RWPE2 (cell line): ENCODE results near the gene UGT2B11.
A peak's percentile ranks its signal among the peaks of the same experiment; 100 is the strongest.
"Not testable (repeated sequence)": the region's sequence is repeated elsewhere in the genome, so short reads cannot be mapped to it uniquely, and the experiment has no call there.

ENCODE experiments used
- ATAC-seq: fragments of 200-7000 bp; cut with Tn5 transposase; 3 replicates; pipeline ENCODE4 v1.9.1; 2021; ENCODE audit warnings: low read depth
- DNase-seq: peaks from one replicate; pipeline ENCODE4 v3.0.0-alpha.2; 2020; ENCODE audit warnings: low spot score
- H3K27ac ChIP-seq: fragments of 450-650 bp; 2 replicates; pipeline ENCODE4 v1.5.1; 2017; ENCODE audit warnings: mild to moderate bottlenecking; ENCODE audit not compliant: poor library complexity, severe bottlenecking
- H3K27me3 ChIP-seq: fragments of 250-450 bp; sonication (Bioruptor Pico); 2 replicates; pipeline ENCODE4 v1.5.1; 2021; ENCODE audit warnings: mild to moderate bottlenecking, moderate library complexity; ENCODE audit not compliant: insufficient read depth, poor library complexity, severe bottlenecking
- H3K36me3 ChIP-seq: fragments of 250-450 bp; sonication (Bioruptor Pico); 2 replicates; pipeline ENCODE4 v1.5.1; 2020; ENCODE audit warnings: low read depth, mild to moderate bottlenecking, moderate library complexity
- H3K4me1 ChIP-seq: fragments of 250-450 bp; sonication (Bioruptor Pico); 2 replicates; pipeline ENCODE4 v1.5.1; 2021; ENCODE audit warnings: mild to moderate bottlenecking, moderate library complexity; ENCODE audit not compliant: insufficient read depth, poor library complexity, severe bottlenecking
- H3K4me3 ChIP-seq: fragments of 250-450 bp; sonication (Bioruptor Pico); 2 replicates; pipeline ENCODE4 v1.5.1; 2021; ENCODE audit warnings: mild to moderate bottlenecking, moderate library complexity; ENCODE audit not compliant: severe bottlenecking
- H3K9me3 ChIP-seq: fragments of 250-450 bp; sonication (Bioruptor Pico); 2 replicates; pipeline ENCODE4 v1.5.1; 2021; ENCODE audit warnings: mild to moderate bottlenecking, moderate library complexity; ENCODE audit not compliant: severe bottlenecking
- CTCF ChIP-seq: fragments of 450-650 bp; IDR thresholded peaks from one replicate; pipeline ENCODE4 v1.5.1; 2017; ENCODE audit warnings: mild to moderate bottlenecking, moderate library complexity; ENCODE audit not compliant: poor library complexity, severe bottlenecking

Gene UGT2B11

GRCh38 chr4:69239092-69239491 lies 24.5 kb upstream of the UGT2B11 start:
- Histone ChIP-seq H3K36me3 (no peaks in the 10 kb centered on the region), H3K9me3 (no peaks in the 10 kb centered on the region), H3K27ac (no peak overlapping the region), H3K27me3 (no peaks in the 10 kb centered on the region), H3K4me3 (no peak overlapping the region), H3K4me1 (no peaks in the 10 kb centered on the region)
- TF ChIP-seq CTCF = no peak
- ATAC-seq (no peak), DNase-seq (no peak)

GRCh38 chr4:69224891-69225290 lies 10.3 kb upstream of the UGT2B11 start:
- Histone ChIP-seq H3K27ac (no peak overlapping the region), H3K36me3 (no peaks in the 10 kb centered on the region), H3K27me3 (no peaks in the 10 kb centered on the region), H3K4me3 (no peak overlapping the region), H3K4me1 (no peaks in the 10 kb centered on the region), H3K9me3 (no peaks in the 10 kb centered on the region)
- DNase-seq (no peak), ATAC-seq (no peak)
- no peak for TF ChIP-seq CTCF

GRCh38 chr4:69223277-69223676 lies 8.7 kb upstream of the UGT2B11 start:
- H3K4me3 ChIP-seq, ATAC-seq: not testable (repeated sequence)

GRCh38 chr4:69218491-69218890 lies 3.9 kb upstream of the UGT2B11 start:
- H3K9me3 ChIP-seq, DNase-seq, H3K36me3 ChIP-seq, H3K4me1 ChIP-seq, H3K27ac ChIP-seq, H3K27me3 ChIP-seq, H3K4me3 ChIP-seq: not testable (repeated sequence)
- peak; percentile 64; the same call in 1 of the 3 replicates for ATAC-seq

More at GRCh38 chr4:69223277-69223676, 8.7 kb upstream of the UGT2B11 start:
- H3K27ac ChIP-seq, H3K36me3 ChIP-seq, H3K4me1 ChIP-seq, H3K27me3 ChIP-seq, H3K9me3 ChIP-seq, DNase-seq: not testable (repeated sequence)

- DNase-seq = no peak
- Histone ChIP-seq H3K4me1 (no peaks in the 10 kb centered on the region), H3K27ac (no peak overlapping the region), H3K9me3 (no peaks in the 10 kb centered on the region), H3K27me3 (no peaks in the 10 kb centered on the region), H3K4me3 (no peak overlapping the region), H3K36me3 (no peaks in the 10 kb centered on the region)
- TF ChIP-seq CTCF = no peak
- no peak for ATAC-seq
These were observed 3.6 kb downstream of the UGT2B11 start for GRCh38 chr4:69210911-69211310.

GRCh38 chr4:69198506-69198905 lies 16.0 kb downstream of the UGT2B11 start:
- not testable (repeated sequence) for ATAC-seq, H3K36me3 ChIP-seq, H3K27ac ChIP-seq, H3K27me3 ChIP-seq, DNase-seq, H3K4me3 ChIP-seq, H3K9me3 ChIP-seq, H3K4me1 ChIP-seq
